AG09319 (cell line): ENCODE data around the gene TSSK3.

Experiments used
- DNase-seq: peaks from one replicate; pipeline ENCODE4 v3.0.0-alpha.2; 2010; ENCODE audit warnings: low read depth; ENCODE audit errors: extremely low read depth
- CTCF ChIP-seq: IDR thresholded peaks from 2 replicates; pipeline ENCODE4 v1.5.1; 2011; ENCODE audit warnings: low read depth, mild to moderate bottlenecking, inconsistent platforms, low read length, moderate library complexity

TSSK3 gene

GRCh38 chr1:32330558-32331151 is 31.7 kb upstream of the TSSK3 start:
- TF ChIP-seq CTCF: no peak
- DNase-seq: no peak

- no peak for DNase-seq
- no peak for TF ChIP-seq CTCF
These were observed 30.8 kb upstream of the TSSK3 start for GRCh38 chr1:32331549-32331948.

GRCh38 chr1:32332290-32333079 is 29.9 kb upstream of the TSSK3 start:
- no peak for DNase-seq
- TF ChIP-seq CTCF: no peak

GRCh38 chr1:32333251-32333963 is 28.9 kb upstream of the TSSK3 start:
- no peak for TF ChIP-seq CTCF
- no peak for DNase-seq

GRCh38 chr1:32334274-32334861 is 28.0 kb upstream of the TSSK3 start:
- no peak for TF ChIP-seq CTCF
- no peak for DNase-seq

- peak; percentile 54 for TF ChIP-seq CTCF
- DNase-seq: no peak
These were observed 27.3 kb upstream of the TSSK3 start for GRCh38 chr1:32334864-32335534.
